H9 (cell line): ENCODE data around the gene NUP210L. TPM values are rescaled to one million over a fixed set of nuclear protein-coding genes. Genes with fewer than 3 reads are reported as not detected.
A peak's percentile ranks its signal among the peaks of the same experiment; 100 is the strongest.

ENCODE experiments used
- DNase-seq: peaks from one replicate; pipeline ENCODE4 v3.0.0-alpha.2; 2017
- H2AFZ ChIP-seq: one replicate; pipeline ENCODE4 v1.6.1; 2013; ENCODE audit warnings: mild to moderate bottlenecking, low read length, control low read depth, moderate library complexity
- H2AK5ac ChIP-seq: 2 replicates; pipeline ENCODE4 v1.6.1; 2013; ENCODE audit warnings: low read length, control low read depth, mixed read lengths; ENCODE audit not compliant: insufficient read length
- H2BK120ac ChIP-seq: one replicate; pipeline ENCODE4 v1.6.1; 2013; ENCODE audit warnings: low read depth, mild to moderate bottlenecking, low read length, control low read depth, inconsistent platforms; ENCODE audit not compliant: poor library complexity, severe bottlenecking
- H2BK12ac ChIP-seq: 2 replicates; pipeline ENCODE4 v1.6.1; 2013; ENCODE audit warnings: low read length, control low read depth, mixed read lengths, low read depth; ENCODE audit not compliant: insufficient read length
- H2BK15ac ChIP-seq: 2 replicates; pipeline ENCODE4 v1.6.1; 2013; ENCODE audit warnings: low read depth, low read length, control low read depth
- H2BK20ac ChIP-seq: one replicate; pipeline ENCODE4 v1.6.1; 2013; ENCODE audit warnings: low read depth, mild to moderate bottlenecking, low read length, control low read depth, inconsistent platforms; ENCODE audit not compliant: poor library complexity, severe bottlenecking
- H2BK5ac ChIP-seq: 2 replicates; pipeline ENCODE4 v1.6.1; 2013; ENCODE audit warnings: low read length, control low read depth, mixed read lengths; ENCODE audit not compliant: insufficient read length
- H3K14ac ChIP-seq: 2 replicates; pipeline ENCODE4 v1.6.1; 2013; ENCODE audit warnings: low read length, control low read depth; ENCODE audit not compliant: insufficient read depth
- H3K18ac ChIP-seq: 2 replicates; pipeline ENCODE4 v1.6.1; 2013; ENCODE audit warnings: low read depth, mild to moderate bottlenecking, mixed read lengths, low read length, control low read depth; ENCODE audit not compliant: insufficient read length
- H3K23ac ChIP-seq: 2 replicates; pipeline ENCODE4 v1.6.1; 2013; ENCODE audit warnings: low read length, control low read depth, mixed read lengths, low read depth; ENCODE audit not compliant: insufficient read length
- H3K23me2 ChIP-seq: 2 replicates; pipeline ENCODE4 v1.6.1; 2013; ENCODE audit warnings: low read depth, mild to moderate bottlenecking, mixed read lengths, low read length, control low read depth; ENCODE audit not compliant: insufficient read length, poor library complexity, severe bottlenecking
- H3K27ac ChIP-seq: 2 replicates; pipeline ENCODE4 v1.5.1; 2013; ENCODE audit warnings: low read length, control low read depth, mixed read lengths, low read depth; ENCODE audit not compliant: insufficient read length
- H3K27me3 ChIP-seq: 2 replicates; pipeline ENCODE4 v1.6.1; 2013; ENCODE audit warnings: low read length, control low read depth, inconsistent platforms; ENCODE audit not compliant: insufficient read depth
- H3K4ac ChIP-seq: 2 replicates; pipeline ENCODE4 v1.6.1; 2013; ENCODE audit warnings: low read depth, mild to moderate bottlenecking, control low read depth, inconsistent platforms, low read length, moderate library complexity
- H3K4me1 ChIP-seq: 2 replicates; pipeline ENCODE4 v1.6.1; 2013; ENCODE audit warnings: low read length, control low read depth, inconsistent platforms; ENCODE audit not compliant: insufficient read depth
- H3K4me2 ChIP-seq: 2 replicates; pipeline ENCODE4 v1.6.1; 2013; ENCODE audit warnings: low read length, control low read depth, mixed read lengths; ENCODE audit not compliant: insufficient read length, insufficient read depth
- H3K56ac ChIP-seq: 2 replicates; pipeline ENCODE4 v1.6.1; 2013; ENCODE audit warnings: low read depth, mild to moderate bottlenecking, mixed read lengths, low read length, control low read depth; ENCODE audit not compliant: insufficient read length
- H3K79me1 ChIP-seq: 2 replicates; pipeline ENCODE4 v1.6.1; 2013; ENCODE audit warnings: low read depth, mild to moderate bottlenecking, moderate library complexity, low read length, control low read depth, inconsistent platforms; ENCODE audit not compliant: insufficient read depth, poor library complexity, severe bottlenecking
- H3K79me2 ChIP-seq: 2 replicates; pipeline ENCODE4 v1.6.1; 2013; ENCODE audit warnings: low read length, control low read depth, inconsistent platforms; ENCODE audit not compliant: insufficient read depth
- H3K9ac ChIP-seq: 2 replicates; pipeline ENCODE4 v1.6.1; 2013; ENCODE audit warnings: low read length, control low read depth, mixed read lengths; ENCODE audit not compliant: insufficient read length; ENCODE audit errors: extremely low read depth
- H3K9me3 ChIP-seq: one replicate; pipeline ENCODE4 v1.6.1; 2013; ENCODE audit warnings: low read depth, low read length, inconsistent platforms; ENCODE audit not compliant: control insufficient read depth
- H3T11ph ChIP-seq: one replicate; pipeline ENCODE4 v1.6.1; 2013; ENCODE audit warnings: mild to moderate bottlenecking, low read length, control low read depth, inconsistent platforms
- H4K20me1 ChIP-seq: one replicate; pipeline ENCODE4 v1.6.1; 2013; ENCODE audit not compliant: control insufficient read depth, insufficient read length, insufficient read depth
- H4K5ac ChIP-seq: 2 replicates; pipeline ENCODE4 v1.6.1; 2013; ENCODE audit warnings: low read depth, mild to moderate bottlenecking, mixed read lengths, low read length, control low read depth; ENCODE audit not compliant: insufficient read length
- H4K8ac ChIP-seq: replicated peaks from 2 replicates; pipeline ENCODE4 v1.6.1; 2013; ENCODE audit warnings: low read length, control low read depth, mixed read lengths, low read depth; ENCODE audit not compliant: insufficient read length
- H4K91ac ChIP-seq: 2 replicates; pipeline ENCODE4 v1.6.1; 2013; ENCODE audit warnings: low read depth, mild to moderate bottlenecking, moderate library complexity, mixed read lengths, low read length, control low read depth; ENCODE audit not compliant: insufficient read length
- H3K27ac Mint-ChIP-seq, 3 experiments: 2 replicates in 2 of 3; 3 replicates in 1 of 3; pipeline ENCODE4 v1.8.0; 2020 to 2021; ENCODE audit warnings: mixed read lengths in 3 of 3, mild to moderate bottlenecking in 1 of 3, moderate library complexity in 1 of 3
- H3K27me3 Mint-ChIP-seq: 2 replicates; pipeline ENCODE4 v1.8.0; 2021; ENCODE audit warnings: low read depth, mild to moderate bottlenecking, moderate library complexity, mixed read lengths
- H3K36me3 Mint-ChIP-seq, 3 experiments: 2 replicates in 2 of 3; 3 replicates in 1 of 3; pipeline ENCODE4 v1.8.0; 2020 to 2021; ENCODE audit warnings: low read depth in 3 of 3, mixed read lengths in 3 of 3; ENCODE audit not compliant: insufficient read depth in 1 of 3
- H3K4me1 Mint-ChIP-seq, 2 experiments: 2 replicates each; pipeline ENCODE4 v1.8.0; 2020; ENCODE audit warnings: mixed read lengths in 2 of 2
- H3K4me3 Mint-ChIP-seq, 2 experiments: 2 replicates in 1 of 2; 3 replicates in 1 of 2; pipeline ENCODE4 v1.8.0; 2020 to 2021; ENCODE audit warnings: mild to moderate bottlenecking in 2 of 2, mixed read lengths in 2 of 2, moderate library complexity in 1 of 2
- H3K9me3 Mint-ChIP-seq, 2 experiments: 2 replicates in 1 of 2; 3 replicates in 1 of 2; pipeline ENCODE4 v1.8.0; 2020; ENCODE audit warnings: mild to moderate bottlenecking in 2 of 2, mixed read lengths in 2 of 2, moderate library complexity in 1 of 2
- WGBS: extraction: QIAGEN DNeasy Blood & Tissue Kit; methylation state at CpG from one replicate; pipeline ENCODE4 v1.1.7; 2013; ENCODE audit warnings: missing lambda C conversion rate, low lambda C conversion rate, mixed read lengths; ENCODE audit not compliant: insufficient read length; ENCODE audit errors: extremely low coverage; 5-methylcytosine and 5-hydroxymethylcytosine counted together
- total RNA-seq: library from RNA; stranded (reverse); gene quantifications from 2 replicates; pipeline ENCODE4 v1.2.1, GENCODE V29; 2021
- TF ChIP-seq, protein P1 (sequence below): fragments of 200-600 bp; sonication (generic); conservative IDR thresholded peaks from 3 replicates; pipeline ENCODE4 v1.8.0; 2021; ENCODE audit warnings: antibody characterized with exemption, mild to moderate bottlenecking

Gene NUP210L
- total RNA-seq, 1 experiment from 2014 or later: 0.04 TPM

GRCh38 chr1:153985941-153986761 is 168.7 kb downstream of the NUP210L start, which contains the start of gene RAB13:
RAB13 (minus strand) TSS chr1:153986339; CDS start chr1:153986236, 103 bp downstream.
- Histone ChIP-seq H3K18ac (peak within 1 kb of the TSS; percentile 22), H3K9ac (peak within 1 kb of the TSS; percentile 80), H3K4me2 (peak within 1 kb of the TSS; percentile 84), H2AK5ac (no peak within 1 kb of the TSS), H2AFZ (peak within 1 kb of the TSS; percentile 100), H4K5ac (no peak within 1 kb of the TSS), H3K79me1 (no peaks in the 10 kb centered on the region), H3K14ac (peak within 1 kb of the TSS; percentile 34), H2BK12ac (no peak within 1 kb of the TSS), H3K27me3 (no peaks in the 10 kb centered on the region), H3K9me3 (no peaks in the 10 kb centered on the region), H2BK20ac (no peak within 1 kb of the TSS), H4K91ac (no peak within 1 kb of the TSS), H3K4me1 (no peaks in the 10 kb centered on the region), H2BK15ac (no peak within 1 kb of the TSS), H4K20me1 (no peaks in the 10 kb centered on the region), H3K27ac (no peak within 1 kb of the TSS), H3K4ac (no peak within 1 kb of the TSS), H3T11ph (no peak within 1 kb of the TSS), H3K56ac (no peak within 1 kb of the TSS), H3K23ac (no peak within 1 kb of the TSS), H2BK120ac (no peak within 1 kb of the TSS), H4K8ac (no peak within 1 kb of the TSS), H2BK5ac (no peak within 1 kb of the TSS), H3K23me2 (peaks cover 18% of the 10 kb centered on the region), H3K79me2 (peaks cover 3% of the 10 kb centered on the region; the same call in 1 of the 2 replicates)
- Mint-ChIP-seq H3K27ac (peak within 1 kb of the TSS; percentile 97), H3K27me3 (no peaks in the 10 kb centered on the region), H3K4me3 (peak within 1 kb of the TSS; percentile 88 to 97), H3K9me3 (no peaks in the 10 kb centered on the region; a peak in 1 of 5 replicates), H3K36me3 (peaks cover 18 to 36% (median 34%) of the 10 kb centered on the region in 3 experiments), H3K4me1 (peaks cover 17 to 18% of the 10 kb centered on the region in 2 experiments)
- WGBS: no CpG with 5 or more reads among the region's 32 CpGs
- peak; percentile 93 for DNase-seq
- TF ChIP-seq, protein P1, sequence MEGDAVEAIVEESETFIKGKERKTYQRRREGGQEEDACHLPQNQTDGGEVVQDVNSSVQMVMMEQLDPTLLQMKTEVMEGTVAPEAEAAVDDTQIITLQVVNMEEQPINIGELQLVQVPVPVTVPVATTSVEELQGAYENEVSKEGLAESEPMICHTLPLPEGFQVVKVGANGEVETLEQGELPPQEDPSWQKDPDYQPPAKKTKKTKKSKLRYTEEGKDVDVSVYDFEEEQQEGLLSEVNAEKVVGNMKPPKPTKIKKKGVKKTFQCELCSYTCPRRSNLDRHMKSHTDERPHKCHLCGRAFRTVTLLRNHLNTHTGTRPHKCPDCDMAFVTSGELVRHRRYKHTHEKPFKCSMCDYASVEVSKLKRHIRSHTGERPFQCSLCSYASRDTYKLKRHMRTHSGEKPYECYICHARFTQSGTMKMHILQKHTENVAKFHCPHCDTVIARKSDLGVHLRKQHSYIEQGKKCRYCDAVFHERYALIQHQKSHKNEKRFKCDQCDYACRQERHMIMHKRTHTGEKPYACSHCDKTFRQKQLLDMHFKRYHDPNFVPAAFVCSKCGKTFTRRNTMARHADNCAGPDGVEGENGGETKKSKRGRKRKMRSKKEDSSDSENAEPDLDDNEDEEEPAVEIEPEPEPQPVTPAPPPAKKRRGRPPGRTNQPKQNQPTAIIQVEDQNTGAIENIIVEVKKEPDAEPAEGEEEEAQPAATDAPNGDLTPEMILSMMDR: no peak
